Renal cortex interstitium (tissue), 11 donors: Measurements from ENCODE around the gene FAIM2. TPM values are rescaled to one million over a fixed set of nuclear protein-coding genes. Genes with fewer than 3 reads are reported as not detected.
"Not testable (repeated sequence)": the region's sequence is repeated elsewhere in the genome, so short reads cannot be mapped to it uniquely, and the experiment has no call there.

Experiments used
- DNase-seq, 11 donors: peaks; one replicate each; pipeline ENCODE4 v3.0.0-alpha.2; 2013; ENCODE audit warnings: low read depth in 9 of 11, low spot score in 4 of 11; ENCODE audit errors: extremely low read depth in 1 of 11
- polyA plus RNA-seq, 3 donors: library from polyadenylated mRNA; unstranded; fragments of 120-200 nt; gene quantifications; one replicate each; pipeline ENCODE4 v1.2.1, GENCODE V29; 2013; ENCODE audit not compliant: insufficient read length in 3 of 3

FAIM2 gene
- polyA plus RNA-seq, 3 donors: 2.5 to 6.1 (median 5.6) TPM

DNA sequence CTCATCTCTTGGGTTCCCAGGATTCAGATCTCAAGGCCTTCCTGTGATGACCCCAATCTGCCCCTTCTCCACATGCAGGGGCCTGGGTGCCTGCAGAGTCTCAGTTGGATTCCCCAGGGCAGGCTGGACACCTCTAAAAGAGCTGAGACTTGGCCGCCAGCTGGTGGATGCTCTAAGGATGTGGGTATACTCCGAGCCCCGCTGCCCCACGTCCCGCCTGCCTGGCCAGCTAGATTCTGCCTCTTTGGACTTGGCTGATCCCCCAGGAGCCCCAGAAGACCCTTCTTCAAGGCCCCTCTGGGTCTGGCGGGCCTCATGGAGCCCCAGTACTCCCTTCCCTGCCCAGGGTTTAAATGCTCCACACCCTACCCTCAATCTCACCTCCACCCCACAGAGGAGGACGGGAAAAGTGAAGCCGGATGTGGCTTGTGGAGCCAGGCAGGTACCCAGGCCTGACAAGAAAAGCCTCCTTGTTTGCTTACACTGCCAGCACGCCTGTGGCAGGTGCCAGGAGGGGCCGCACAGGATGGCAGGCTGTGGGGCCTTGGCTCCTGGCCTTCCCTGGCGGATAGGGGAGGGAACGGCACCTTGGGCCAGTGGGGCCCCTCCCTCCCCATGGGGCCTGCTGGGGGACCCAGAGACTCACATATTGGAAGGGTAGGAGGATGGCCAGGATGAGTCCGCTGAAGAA is 15.1 kb downstream of the FAIM2 start:
- DNase-seq: no peak

GRCh38 chr12:49887536-49888401 is 15.9 kb downstream of the FAIM2 start:
- no peak for DNase-seq

DNA sequence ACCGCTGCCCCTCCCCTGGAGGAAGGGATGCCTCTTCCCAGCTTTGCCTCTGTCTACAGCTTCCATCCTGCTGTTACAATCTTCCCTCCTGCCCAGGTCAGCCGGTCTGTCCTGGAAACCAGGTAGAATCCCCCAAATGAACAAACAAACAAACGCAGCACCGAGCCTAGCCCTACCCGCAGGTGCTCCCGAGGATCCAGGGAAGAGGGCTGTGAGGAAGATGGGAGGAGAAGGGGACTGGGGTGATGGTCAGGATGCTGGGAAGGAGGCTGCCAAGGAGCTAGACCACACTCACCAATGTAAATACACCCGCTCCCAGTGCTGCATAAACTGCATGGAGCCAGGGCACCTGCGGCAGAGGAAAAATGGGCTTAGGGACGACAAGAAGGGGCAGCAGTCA is 16.6 kb downstream of the FAIM2 start:
- no peak for DNase-seq

DNA sequence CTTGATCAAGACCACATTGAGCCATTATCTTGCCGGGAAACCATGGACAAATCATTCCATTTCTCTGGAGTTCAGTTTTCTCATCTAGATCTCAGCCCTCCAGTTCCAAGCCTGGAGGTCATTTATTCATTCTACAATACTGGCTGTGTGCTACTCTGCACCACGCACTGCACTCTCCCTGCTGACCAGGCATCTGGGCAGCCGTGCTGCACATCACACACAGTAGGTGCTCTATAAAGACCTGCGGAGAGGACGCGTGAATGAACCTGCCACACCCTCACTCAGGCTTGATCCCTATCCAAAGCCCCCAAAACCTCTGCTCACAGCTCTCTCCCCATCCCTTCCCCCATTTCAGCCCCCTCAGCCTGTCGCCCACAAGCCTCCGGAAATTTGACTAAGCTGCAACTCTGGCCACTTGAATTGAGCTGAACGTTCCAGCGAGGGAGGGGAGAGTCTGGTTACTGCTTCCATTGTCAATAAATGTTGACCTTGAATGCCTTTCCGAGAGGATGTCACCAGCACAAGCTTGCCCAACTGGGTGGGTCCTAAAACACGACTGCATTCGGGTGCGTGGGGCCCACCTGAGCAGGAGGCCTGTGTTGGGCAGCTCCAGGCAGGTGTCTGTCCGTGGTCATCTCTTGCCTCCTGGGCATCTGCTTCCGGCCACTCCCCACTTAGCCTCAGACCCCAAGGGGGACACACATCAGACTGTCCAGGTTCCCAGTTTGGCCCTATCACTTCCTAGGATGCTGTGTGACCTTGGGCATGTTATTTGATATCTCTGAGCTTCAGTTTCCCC is 17.8 kb downstream of the FAIM2 start:
- DNase-seq: no peak

DNA sequence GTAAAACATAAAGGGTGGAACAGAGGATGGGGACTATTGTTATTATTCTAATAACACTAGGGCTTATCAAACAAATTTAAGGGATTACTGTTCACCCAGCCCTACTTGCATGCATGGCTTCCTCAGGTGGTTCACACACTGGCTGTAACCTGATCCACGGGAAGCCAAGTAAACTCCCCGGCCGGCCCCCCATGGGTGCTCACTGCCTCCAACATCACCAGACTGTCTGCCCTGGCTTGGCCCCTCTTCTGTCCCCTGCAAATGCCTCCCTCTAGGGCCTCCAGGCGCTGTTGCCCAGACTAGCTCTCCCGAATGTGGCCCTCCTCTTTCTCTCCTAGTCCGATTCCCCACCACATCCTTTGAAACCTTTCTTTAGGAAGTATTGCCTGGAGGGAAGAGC is 18.6 kb downstream of the FAIM2 start:
- no peak for DNase-seq

- DNase-seq: no peak
Observed at GRCh38 chr12:49882851-49883464, 20.7 kb downstream of the FAIM2 start.

DNA sequence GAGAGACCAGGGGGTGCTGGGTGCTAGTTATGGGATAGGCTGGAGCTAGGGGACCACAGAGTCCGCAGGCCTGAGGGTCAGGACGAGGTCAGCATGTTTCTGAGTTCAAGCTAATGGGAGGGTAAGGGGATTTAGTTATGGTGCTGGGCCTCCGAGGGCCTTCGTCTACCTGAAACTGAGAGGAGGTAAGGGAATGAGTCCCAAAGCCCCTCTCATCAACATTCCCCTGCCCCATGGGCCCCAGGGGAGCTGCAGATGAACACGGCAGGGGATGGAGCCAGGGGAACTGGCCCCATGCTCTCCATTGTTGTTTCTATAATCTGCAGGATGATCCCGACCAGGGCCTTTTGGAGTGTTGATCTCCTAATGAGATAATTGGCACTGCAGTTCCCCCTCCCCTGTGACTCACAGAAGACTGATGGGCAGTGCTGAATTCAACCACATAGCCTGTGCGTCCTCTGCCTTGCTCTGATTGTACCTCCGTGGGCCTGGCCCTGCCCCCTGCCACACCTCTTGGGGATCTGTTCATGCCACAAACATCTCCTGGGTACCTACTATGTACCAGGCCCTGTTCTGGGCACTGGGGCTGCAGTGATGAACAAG is 21.4 kb downstream of the FAIM2 start:
- DNase-seq: no peak

- no peak for DNase-seq
Observed at GRCh38 chr12:49881415-49882247, 22.1 kb downstream of the FAIM2 start.

DNA sequence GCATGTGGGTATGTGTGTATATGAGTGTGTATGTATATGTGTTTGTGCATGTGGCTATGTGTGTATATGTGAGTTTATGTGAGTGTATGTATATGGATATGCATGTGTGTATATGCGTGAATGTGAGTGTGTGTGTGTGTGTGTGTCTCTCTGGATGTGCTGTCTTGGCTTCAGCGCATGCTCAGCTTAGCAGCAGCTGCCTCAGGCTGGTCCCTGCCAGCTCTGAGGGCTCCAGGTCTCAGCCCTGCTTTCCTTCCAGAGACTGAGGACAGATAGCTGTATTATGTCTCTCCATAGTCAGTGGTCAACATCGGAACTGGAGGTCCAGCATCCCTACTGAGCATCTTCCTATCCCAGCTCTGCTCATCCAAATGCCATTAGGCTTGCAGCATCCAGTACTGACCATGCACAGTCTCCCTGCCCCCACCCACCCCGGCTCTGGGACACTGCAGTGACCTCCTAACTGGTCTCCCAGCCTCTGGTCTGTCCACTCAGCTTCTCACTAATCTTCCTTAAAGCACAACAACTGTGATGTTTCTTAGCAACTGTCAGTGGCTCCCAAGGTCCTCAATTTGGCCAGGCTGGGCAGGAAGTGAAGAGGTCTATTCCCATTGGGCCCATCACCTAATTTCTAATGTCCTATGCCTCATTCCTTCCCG is 22.8 kb downstream of the FAIM2 start:
- no peak for DNase-seq

- not testable (repeated sequence) for DNase-seq
Observed at GRCh38 chr12:49879065-49879464, 24.6 kb downstream of the FAIM2 start.

DNA sequence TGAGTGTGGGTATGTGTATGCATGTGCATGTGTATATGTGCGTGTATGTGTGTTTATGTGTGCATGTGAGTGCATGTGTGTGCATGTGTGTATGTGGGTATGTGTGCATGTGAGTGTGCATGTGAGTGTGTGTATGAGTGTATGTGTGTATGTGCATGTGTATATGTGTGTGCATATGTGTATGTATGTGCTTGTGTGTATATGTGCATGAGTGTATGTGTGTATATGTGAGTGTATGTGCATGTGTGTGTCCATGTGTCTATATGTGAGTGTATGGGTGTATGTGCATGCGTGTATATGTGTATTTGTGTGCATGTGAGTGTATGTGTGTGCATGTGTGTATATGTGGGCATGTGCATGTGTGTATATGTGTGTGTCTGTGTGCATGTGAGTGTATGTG is 25.7 kb downstream of the FAIM2 start:
- DNase-seq: no peak

- no peak for DNase-seq
Observed at GRCh38 chr12:49877066-49877465, 26.6 kb downstream of the FAIM2 start.

DNA sequence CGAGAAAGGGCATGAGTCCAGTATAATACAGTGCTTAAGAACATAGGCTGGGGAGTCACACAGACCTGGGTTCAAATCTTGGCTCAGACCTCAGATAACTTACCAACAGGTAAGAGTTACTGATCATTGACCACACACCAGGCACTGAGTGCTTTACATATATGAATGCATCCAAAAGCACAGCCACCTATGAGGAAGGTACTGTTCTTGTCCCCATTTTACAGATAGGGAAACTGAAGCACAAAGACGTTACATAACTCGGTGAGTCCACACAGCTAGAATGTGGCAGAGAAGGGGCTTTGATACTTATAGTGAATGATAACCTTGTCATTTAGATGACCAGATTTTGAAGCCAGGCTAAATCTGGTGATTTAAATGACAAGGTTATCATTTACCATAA is 27.6 kb downstream of the FAIM2 start:
- DNase-seq: no peak

DNA sequence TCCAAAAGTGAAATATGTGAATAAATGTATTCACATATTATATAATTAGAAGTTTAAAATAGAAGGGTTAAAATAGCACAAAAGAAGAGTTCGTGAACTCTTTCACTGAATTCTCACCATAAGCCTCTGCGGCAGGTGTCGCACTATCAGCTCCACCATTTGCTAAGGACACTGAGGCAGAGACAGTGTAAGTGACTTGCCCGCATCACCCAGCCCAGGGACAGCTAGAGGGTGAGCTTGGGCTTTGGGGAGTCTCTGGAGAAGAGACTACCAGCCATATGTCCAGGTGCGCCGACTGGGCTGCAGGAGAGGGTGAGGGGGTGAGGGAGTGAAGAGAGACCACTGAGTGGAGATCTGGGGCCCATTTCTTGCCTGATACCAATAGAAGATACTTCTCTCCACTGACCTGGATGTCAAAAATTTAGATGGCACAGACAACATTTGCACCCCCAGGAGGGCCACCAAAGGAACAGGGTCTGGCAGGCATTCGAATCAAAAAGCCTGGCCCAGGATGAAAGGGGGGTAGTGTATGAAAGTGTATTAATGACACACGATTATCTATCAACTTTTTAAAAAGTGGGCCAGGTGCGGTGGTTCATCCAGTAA is 28.5 kb downstream of the FAIM2 start:
- no peak for DNase-seq

DNA sequence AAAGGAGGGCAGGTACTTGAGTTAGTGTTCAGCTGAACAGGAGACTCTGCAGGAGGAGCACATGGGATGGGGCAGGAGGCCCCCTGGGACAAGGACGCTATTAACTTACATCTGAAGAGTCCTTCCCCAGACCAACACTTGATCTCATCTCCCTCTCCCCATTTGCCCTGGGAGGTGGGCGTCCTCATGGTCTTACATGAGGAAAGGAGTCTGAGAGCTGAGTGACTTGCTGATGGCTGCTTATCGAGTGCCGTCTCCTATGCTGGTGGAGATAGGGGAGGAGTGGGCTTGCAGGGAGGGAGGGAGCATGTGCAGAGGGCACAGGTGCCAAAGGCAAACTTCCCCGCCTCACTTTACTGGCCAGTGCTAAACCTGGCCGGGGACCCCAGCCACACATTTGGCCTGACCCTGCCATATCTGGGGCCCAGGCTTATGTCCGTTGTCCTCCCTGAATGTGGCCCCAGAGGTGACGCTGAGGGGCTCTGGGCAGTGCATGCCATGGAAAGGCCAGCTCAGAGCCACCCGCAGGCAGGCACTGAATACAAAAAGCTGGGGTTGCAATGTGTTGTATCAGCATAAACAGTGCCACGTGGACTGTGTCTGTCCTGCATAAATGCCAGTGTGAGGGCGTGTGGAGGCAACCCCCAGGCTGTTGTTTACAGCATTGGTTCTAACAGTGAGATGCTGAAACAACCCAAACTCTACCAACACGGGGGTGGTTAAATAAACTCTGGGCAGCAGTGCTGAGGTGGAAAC is 29.4 kb downstream of the FAIM2 start:
- DNase-seq: no peak

DNA sequence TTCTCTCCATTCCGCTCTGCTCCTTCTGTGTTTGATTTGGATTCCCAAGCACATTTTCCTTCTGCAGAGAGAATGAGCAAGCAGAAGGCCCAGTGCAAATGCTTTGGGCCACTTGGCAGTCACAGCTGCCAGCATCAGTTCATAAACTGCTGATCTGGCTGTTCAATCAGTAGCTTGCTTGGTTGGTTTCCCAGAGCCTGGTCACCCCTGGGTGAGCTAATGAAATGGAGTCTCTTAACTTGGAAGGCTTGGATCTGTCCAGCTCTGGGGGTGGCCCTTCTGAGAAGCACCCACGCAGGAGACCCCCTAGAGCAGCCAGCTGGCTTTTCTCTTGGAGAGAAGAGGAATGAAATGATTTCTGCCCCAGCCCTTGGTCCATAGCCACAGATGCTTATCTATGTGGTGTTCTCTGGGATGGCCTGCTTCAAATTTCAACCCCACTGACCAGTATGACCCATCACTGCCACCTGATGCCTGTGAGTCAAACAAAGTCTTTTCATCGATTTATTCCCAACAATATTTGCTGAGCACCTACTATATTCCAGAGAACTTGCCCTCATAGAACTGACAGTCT is 30.3 kb downstream of the FAIM2 start:
- DNase-seq: peak in 1 of 11 donors; percentile 47
